Trophoblast cell (in vitro differentiated cells and primary cell): Measurements from ENCODE around the gene MEIOSIN.
"Not testable (repeated sequence)": the region's sequence is repeated elsewhere in the genome, so short reads cannot be mapped to it uniquely, and the experiment has no call there.

Experiments used
- DNase-seq, 2 donors: peaks; one replicate each; pipeline ENCODE4 v3.0.0-alpha.2; 2016
- H2AFZ ChIP-seq: 2 replicates; pipeline ENCODE4 v1.6.1; 2013; ENCODE audit warnings: low read length, moderate library complexity, mild to moderate bottlenecking; ENCODE audit not compliant: insufficient read depth, poor library complexity
- H2AK5ac ChIP-seq: 2 replicates; pipeline ENCODE4 v1.6.1; 2013; ENCODE audit warnings: mild to moderate bottlenecking, low read length
- H2BK120ac ChIP-seq: 2 replicates; pipeline ENCODE4 v1.6.1; 2013; ENCODE audit warnings: low read length, mild to moderate bottlenecking, moderate library complexity; ENCODE audit not compliant: insufficient read depth, poor library complexity
- H2BK12ac ChIP-seq: 2 replicates; pipeline ENCODE4 v1.6.1; 2013; ENCODE audit warnings: mild to moderate bottlenecking, low read length, moderate library complexity
- H2BK5ac ChIP-seq: 2 replicates; pipeline ENCODE4 v1.6.1; 2013; ENCODE audit warnings: low read length, low read depth, moderate library complexity, mild to moderate bottlenecking; ENCODE audit not compliant: poor library complexity
- H3K14ac ChIP-seq: 2 replicates; pipeline ENCODE4 v1.6.1; 2013; ENCODE audit warnings: mild to moderate bottlenecking, low read length
- H3K18ac ChIP-seq: 2 replicates; pipeline ENCODE4 v1.6.1; 2013; ENCODE audit warnings: mild to moderate bottlenecking, low read length
- H3K23ac ChIP-seq: 2 replicates; pipeline ENCODE4 v1.6.1; 2013; ENCODE audit warnings: low read length
- H3K27ac ChIP-seq: 2 replicates; pipeline ENCODE4 v1.5.1; 2013; ENCODE audit warnings: low read depth, mild to moderate bottlenecking, inconsistent platforms, low read length, moderate library complexity
- H3K27me3 ChIP-seq: 2 replicates; pipeline ENCODE4 v1.6.1; 2013; ENCODE audit warnings: inconsistent platforms, mild to moderate bottlenecking, low read length, moderate library complexity; ENCODE audit not compliant: insufficient read depth
- H3K36me3 ChIP-seq, 2 experiments: 1 replicate in 1 of 2; 2 replicates in 1 of 2; pipeline ENCODE4 v1.6.1; 2013; ENCODE audit warnings: low read length in 2 of 2, mild to moderate bottlenecking in 2 of 2, moderate library complexity in 1 of 2; ENCODE audit not compliant: insufficient read depth in 2 of 2, control insufficient read depth in 1 of 2
- H3K4ac ChIP-seq: 2 replicates; pipeline ENCODE4 v1.6.1; 2013; ENCODE audit warnings: low read depth, mild to moderate bottlenecking, low read length, moderate library complexity
- H3K4me1 ChIP-seq, 2 experiments: 1 replicate in 1 of 2; 2 replicates in 1 of 2; pipeline ENCODE4 v1.6.1; 2013; ENCODE audit warnings: low read length in 2 of 2, mild to moderate bottlenecking in 2 of 2, moderate library complexity in 1 of 2; ENCODE audit not compliant: insufficient read depth in 2 of 2, control insufficient read depth in 1 of 2
- H3K4me2 ChIP-seq: 2 replicates; pipeline ENCODE4 v1.6.1; 2013; ENCODE audit warnings: inconsistent platforms, mild to moderate bottlenecking, low read length, moderate library complexity
- H3K4me3 ChIP-seq: 2 replicates; pipeline ENCODE4 v1.5.1; 2013; ENCODE audit warnings: mild to moderate bottlenecking, low read depth, low read length, inconsistent platforms
- H3K79me1 ChIP-seq: one replicate; pipeline ENCODE4 v1.6.1; 2013; ENCODE audit warnings: low read length
- H3K79me2 ChIP-seq: 2 replicates; pipeline ENCODE4 v1.6.1; 2013; ENCODE audit warnings: low read length, mild to moderate bottlenecking; ENCODE audit not compliant: control insufficient read depth, insufficient read depth, poor library complexity
- H3K9ac ChIP-seq: 2 replicates; pipeline ENCODE4 v1.6.1; 2013; ENCODE audit warnings: mild to moderate bottlenecking, low read length
- H3K9me3 ChIP-seq: 2 replicates; pipeline ENCODE4 v1.6.1; 2013; ENCODE audit warnings: low read depth, mild to moderate bottlenecking, control low read depth, inconsistent platforms, low read length; ENCODE audit not compliant: insufficient read depth
- H4K12ac ChIP-seq: 2 replicates; pipeline ENCODE4 v1.6.1; 2013; ENCODE audit warnings: low read depth, mild to moderate bottlenecking, low read length, moderate library complexity
- H4K8ac ChIP-seq: 2 replicates; pipeline ENCODE4 v1.6.1; 2013; ENCODE audit warnings: low read depth, mild to moderate bottlenecking, low read length, moderate library complexity
- H4K91ac ChIP-seq: one replicate; pipeline ENCODE4 v1.6.1; 2013; ENCODE audit warnings: low read depth, mild to moderate bottlenecking, low read length, moderate library complexity
- WGBS: extraction: QIAGEN DNeasy Blood & Tissue Kit; methylation state at CpG from one replicate; pipeline ENCODE4 v1.1.7; 2013; ENCODE audit warnings: missing lambda C conversion rate; ENCODE audit not compliant: insufficient read length, insufficient coverage; ENCODE audit errors: extremely low coverage; 5-methylcytosine and 5-hydroxymethylcytosine counted together

The MEIOSIN gene

DNA sequence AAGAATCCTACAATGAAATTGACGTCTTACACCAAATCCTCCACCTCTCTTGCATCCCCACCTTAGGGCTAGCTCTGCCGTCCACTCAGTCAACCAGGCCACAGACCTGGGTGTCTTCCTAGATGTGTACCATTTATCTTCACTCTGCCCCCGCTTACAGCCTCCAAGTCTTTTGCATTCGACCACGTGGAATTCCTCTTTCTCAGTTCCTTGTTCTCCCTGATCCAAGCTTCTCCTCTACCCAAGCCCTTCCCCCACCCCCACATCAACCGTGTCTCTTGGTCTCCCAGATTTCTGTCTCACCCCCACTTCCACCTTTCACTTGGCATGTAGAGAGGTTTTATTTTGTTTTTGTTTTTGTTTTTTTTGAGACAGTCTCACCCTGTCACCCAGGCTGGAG lies 60.6 kb downstream of the MEIOSIN start:
- Histone ChIP-seq H2AK5ac (no peak overlapping the region), H3K79me2 (peaks cover 9% of the 10 kb centered on the region), H4K8ac (no peak overlapping the region), H2BK120ac (no peak overlapping the region), H3K9ac (no peak overlapping the region), H3K23ac (no peak overlapping the region), H3K9me3 (no peaks in the 10 kb centered on the region), H3K14ac (no peak overlapping the region), H2AFZ (no peak overlapping the region), H4K91ac (no peak overlapping the region), H3K27ac (no peak overlapping the region), H3K4ac (no peak overlapping the region), H3K4me2 (no peak overlapping the region), H4K12ac (no peak overlapping the region), H3K27me3 (no peaks in the 10 kb centered on the region), H3K36me3 (peaks cover 13 to 14% of the 10 kb centered on the region in 2 experiments), H2BK5ac (no peak overlapping the region), H2BK12ac (no peak overlapping the region), H3K18ac (no peak overlapping the region), H3K79me1 (peaks cover 7% of the 10 kb centered on the region), H3K4me3 (no peak overlapping the region), H3K4me1 (peaks cover 3 to 11% of the 10 kb centered on the region in 2 experiments)
- WGBS = no CpG with 5 or more reads among the region's 6 CpGs
- DNase-seq = no peak

GRCh38 chr19:45794627-45795026 lies 61.4 kb downstream of the MEIOSIN start:
- H3K23ac ChIP-seq = no peak overlapping the region
- no peak overlapping the region for H3K18ac ChIP-seq
- H4K91ac ChIP-seq = no peak overlapping the region
- H2AK5ac ChIP-seq = no peak overlapping the region
- no peak overlapping the region for H3K4me2 ChIP-seq
- peaks cover 9% of the 10 kb centered on the region for H3K79me2 ChIP-seq
- DNase-seq = no peak
- H3K36me3 ChIP-seq = peaks cover 6% of the 10 kb centered on the region in 2 experiments
- no peak overlapping the region for H3K9ac ChIP-seq
- H3K27ac ChIP-seq = no peak overlapping the region
- H2BK5ac ChIP-seq = no peak overlapping the region
- H4K12ac ChIP-seq = no peak overlapping the region
- no peak overlapping the region for H2BK12ac ChIP-seq
- no peaks in the 10 kb centered on the region for H3K27me3 ChIP-seq
- H3K4me1 ChIP-seq = peaks cover 3 to 16% of the 10 kb centered on the region in 2 experiments
- no peaks in the 10 kb centered on the region for H3K9me3 ChIP-seq
- WGBS = no CpG with 5 or more reads among the region's 2 CpGs
- peaks cover 7% of the 10 kb centered on the region for H3K79me1 ChIP-seq
- H2AFZ ChIP-seq = no peak overlapping the region
- H2BK120ac ChIP-seq = no peak overlapping the region
- no peak overlapping the region for H4K8ac ChIP-seq
- H3K14ac ChIP-seq = no peak overlapping the region
- H3K4ac ChIP-seq = no peak overlapping the region
- H3K4me3 ChIP-seq = no peak overlapping the region

GRCh38 chr19:45798995-45799517 lies 65.8 kb downstream of the MEIOSIN start:
- peak; percentile 54 to 77 for DNase-seq
- Histone ChIP-seq H3K4me2 (no peak overlapping the region), H3K9ac (no peak overlapping the region), H2BK5ac (no peak overlapping the region), H4K8ac (no peak overlapping the region), H2BK12ac (no peak overlapping the region), H3K23ac (no peak overlapping the region), H3K18ac (no peak overlapping the region), H2AFZ (no peak overlapping the region), H3K36me3 (no peaks in the 10 kb centered on the region), H3K14ac (no peak overlapping the region), H3K4ac (no peak overlapping the region), H3K9me3 (no peaks in the 10 kb centered on the region), H3K79me2 (no peaks in the 10 kb centered on the region), H2AK5ac (no peak overlapping the region), H3K4me3 (no peak overlapping the region), H3K4me1 (peaks cover 0 to 10% of the 10 kb centered on the region in 2 experiments), H4K91ac (no peak overlapping the region), H4K12ac (no peak overlapping the region), H3K27ac (no peak overlapping the region), H2BK120ac (no peak overlapping the region), H3K79me1 (no peaks in the 10 kb centered on the region), H3K27me3 (no peaks in the 10 kb centered on the region)
- WGBS = no CpG with 5 or more reads among the region's 10 CpGs

GRCh38 chr19:45799541-45799940 lies 66.3 kb downstream of the MEIOSIN start:
- DNase-seq = peak; percentile 30 to 74
- WGBS = no CpG with 5 or more reads among the region's 5 CpGs

More at GRCh38 chr19:45799541-45799940, 66.3 kb downstream of the MEIOSIN start:
- H3K79me2 ChIP-seq, H3K4me1 ChIP-seq, H3K79me1 ChIP-seq, H2AFZ ChIP-seq, H3K4ac ChIP-seq, H3K9me3 ChIP-seq, H3K27ac ChIP-seq, H3K4me3 ChIP-seq, H3K27me3 ChIP-seq, H2AK5ac ChIP-seq, H3K18ac ChIP-seq, H4K91ac ChIP-seq, H2BK120ac ChIP-seq, H2BK12ac ChIP-seq, H3K36me3 ChIP-seq, H4K8ac ChIP-seq, H2BK5ac ChIP-seq, H3K23ac ChIP-seq, H3K9ac ChIP-seq, H3K14ac ChIP-seq, H4K12ac ChIP-seq, H3K4me2 ChIP-seq: not testable (repeated sequence)
